Esophagus squamous epithelium (tissue), 4 donors: ENCODE results near the gene TMCC2.

Experiments
- CTCF ChIP-seq, 6 experiments: fragments of 450-650 bp in 4 of 6; fragments of 200-600 bp in 2 of 6; sonication (generic) in 2 of 6; IDR thresholded peaks; one replicate each; pipeline ENCODE4 v1.5.1; 2016 to 2019; ENCODE audit warnings: antibody characterized with exemption in 6 of 6, mild to moderate bottlenecking in 4 of 6, moderate library complexity in 4 of 6
- POLR2A ChIP-seq, 4 donors: fragments of 450-650 bp; IDR thresholded peaks; one replicate each; pipeline ENCODE4 v1.6.1; 2017; ENCODE audit warnings: antibody characterized with exemption in 4 of 4, mild to moderate bottlenecking in 4 of 4, moderate library complexity in 3 of 4

- TF ChIP-seq CTCF (IDR thresholded peaks at IDR 0.05) (no peak), POLR2A (IDR thresholded peaks at IDR 0.05) (no peak)
Measured at GRCh38 chr1:205220421-205220820, 7.3 kb upstream of the TMCC2 start.
